ENCODE measurements around the gene SLC22A17. TPM values are rescaled to one million over a fixed set of nuclear protein-coding genes. Genes with fewer than 3 reads are reported as not detected.

Gene SLC22A17
- total RNA-seq, 1 experiment from 2014 or later, result 42.3 TPM

- Mint-ChIP-seq H3K27ac (no peak overlapping the region), H3K4me3 (no peak overlapping the region), H3K9me3 (no peaks in the 10 kb centered on the region), H3K4me1 (peaks cover 3% of the 10 kb centered on the region), H3K27me3 (ENCODE audit: low read depth) (no peaks in the 10 kb centered on the region; the same call in 1 of the 2 replicates), H3K36me3 (peaks cover 27% of the 10 kb centered on the region)
- ATAC-seq (peak; percentile 70), DNase-seq (ENCODE audit: low spot score) (peak; percentile 72)
- ChIA-PET POLR2A (interaction anchor here (0.6 to 2.5 kb wide), 4 partner anchors 18 to 52 kb away, joined by 3 to 17 read pairs (median 6); partner anchors contain the start of gene SLC22A17), CTCF (interaction anchor here (0.7 to 2.7 kb wide), 9 partner anchors 25 to 259 kb away, joined by 4 to 42 read pairs (median 14); partner anchors contain the start of genes CMTM5 and SLC22A17)
- peak; percentile 76 for TF ChIP-seq CTCF (IDR thresholded peaks at IDR 0.05)
- 0 out of 2 replicates have a peak, but pooled peaks have one; percentile 30 for TF ChIP-seq RORB (CRISPR knock-in tag; IDR thresholded peaks at IDR 0.05)
- no peak for TF ChIP-seq ZNF281 (CRISPR knock-in tag; IDR thresholded peaks at IDR 0.05)
- no peak for TF ChIP-seq ATF3 (CRISPR knock-in tag; conservative IDR thresholded peaks at IDR 0.05)
- no peak for TF ChIP-seq TEAD4 (CRISPR knock-in tag; IDR thresholded peaks at IDR 0.05)
- TF ChIP-seq NFATC4 (CRISPR knock-in tag; IDR thresholded peaks at IDR 0.05), result 0 out of 2 replicates have a peak, but pooled peaks have one; percentile 43
- TF ChIP-seq MYBL2 (CRISPR knock-in tag; IDR thresholded peaks at IDR 0.05), result no peak
- no peak for TF ChIP-seq FOXP4 (CRISPR knock-in tag; IDR thresholded peaks at IDR 0.05)
These were observed 24.5 kb downstream of the SLC22A17 start for GRCh38 chr14:23327947-23328744.

GRCh38 chr14:23326491-23327332 is 26.0 kb downstream of the SLC22A17 start:
- Mint-ChIP-seq H3K4me3 (no peak overlapping the region), H3K9me3 (no peaks in the 10 kb centered on the region), H3K36me3 (peaks cover 41% of the 10 kb centered on the region), H3K27me3 (ENCODE audit: low read depth) (no peaks in the 10 kb centered on the region; the same call in 1 of the 2 replicates), H3K4me1 (peaks cover 13% of the 10 kb centered on the region), H3K27ac (peak overlapping the region; percentile 91)
- CTCF ChIA-PET, result interaction anchor here (0.7 to 2.7 kb wide), 23 partner anchors 11 to 341 kb away, joined by 3 to 42 read pairs (median 4); partner anchors contain the start of genes ACIN1, C14orf119, CMTM5 and SLC22A17
- DNase-seq (ENCODE audit: low spot score), result no peak
- 0 out of 2 replicates have a peak, but pooled peaks have one; percentile 10 for ATAC-seq
- POLR2A ChIA-PET, result interaction anchor here (0.6 to 2.5 kb wide), 8 partner anchors 24 to 1332 kb away, joined by 3 to 17 read pairs (median 6); partner anchors contain the start of gene SLC22A17
- no peak for TF ChIP-seq HMGA2 (CRISPR knock-in tag; IDR thresholded peaks at IDR 0.05)
- no peak for TF ChIP-seq AFF4 (CRISPR knock-in tag; IDR thresholded peaks at IDR 0.05; ENCODE audit: borderline replicate concordance)
- TF ChIP-seq GABPB1 (CRISPR knock-in tag; IDR thresholded peaks at IDR 0.05), result peak; percentile 21; the same call in 1 of the 2 replicates
- no peak for TF ChIP-seq ESRRA (CRISPR knock-in tag; IDR thresholded peaks at IDR 0.05; ENCODE audit: borderline replicate concordance)
- no peak for TF ChIP-seq E2F1 (CRISPR knock-in tag; IDR thresholded peaks at IDR 0.05)
- TF ChIP-seq NR2C2 (CRISPR knock-in tag; IDR thresholded peaks at IDR 0.05), result no peak
- TF ChIP-seq FOXP4 (CRISPR knock-in tag; IDR thresholded peaks at IDR 0.05), result no peak
- TF ChIP-seq ZMAT4 (CRISPR knock-in tag; IDR thresholded peaks at IDR 0.05), result peak; percentile 18; the same call in 1 of the 2 replicates
- peak; percentile 12; the same call in 1 of the 2 replicates for TF ChIP-seq NFATC4 (CRISPR knock-in tag; IDR thresholded peaks at IDR 0.05)
